HG03520 (cell line): ENCODE data around the gene ABCA7.

Experiments used
- ATAC-seq: cut with Tn5 transposase; IDR thresholded peaks from one replicate; pipeline ENCODE4 v1.9.1; 2021; ENCODE audit warnings: mild to moderate bottlenecking, moderate library complexity; ENCODE audit not compliant: unreplicated experiment

Gene ABCA7

DNA sequence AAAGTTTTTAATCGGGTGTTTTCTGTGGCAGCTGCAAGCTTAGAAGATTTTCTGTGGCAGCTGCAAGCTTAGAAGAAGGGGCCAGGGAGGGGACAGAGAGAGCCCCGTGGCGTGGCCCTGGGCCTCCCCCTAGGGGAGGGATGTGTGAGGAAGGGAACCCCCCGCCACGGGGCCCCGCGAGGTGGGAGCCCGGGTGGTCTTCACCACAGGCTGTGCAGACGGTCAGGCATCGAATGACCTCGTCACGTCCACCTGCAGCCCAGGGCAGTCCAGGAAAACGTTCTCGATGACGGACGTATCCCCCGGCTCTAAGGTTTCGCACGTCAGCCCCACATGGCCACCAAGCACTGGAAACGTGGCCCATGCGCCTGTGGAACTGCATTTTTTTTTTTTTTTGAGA lies 46.7 kb downstream of the ABCA7 start:
- no peak for ATAC-seq

DNA sequence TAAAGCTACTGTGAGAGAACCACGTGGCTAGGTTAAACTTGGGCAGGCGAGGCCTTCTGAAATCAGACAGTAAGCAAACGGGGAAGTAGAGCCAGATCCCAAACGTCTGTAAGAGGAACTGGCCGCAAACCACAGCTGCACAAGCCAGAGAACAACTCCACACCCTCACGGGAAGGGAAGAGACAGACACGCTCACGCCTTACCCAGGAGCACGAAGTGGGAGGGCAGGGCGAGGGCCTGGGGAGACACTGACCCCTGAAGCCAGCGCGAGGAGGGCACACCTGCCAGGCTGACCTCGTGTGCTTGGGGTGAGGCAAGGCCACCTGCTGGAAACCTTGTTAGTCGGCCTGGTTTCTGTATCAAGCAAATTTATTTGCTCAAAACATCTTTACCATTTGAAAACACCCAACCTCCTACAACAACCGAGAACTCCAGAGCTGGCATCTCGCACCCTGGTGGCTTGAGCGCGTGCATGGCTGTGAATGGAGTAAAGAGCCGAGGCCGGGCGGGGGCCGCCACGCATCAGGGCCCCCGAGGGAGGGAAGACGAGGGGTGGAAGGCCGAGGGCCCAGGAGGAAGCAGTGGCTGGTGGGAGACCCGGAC lies 48.0 kb downstream of the ABCA7 start:
- no peak for ATAC-seq

- ATAC-seq: no peak
Observed at GRCh38 chr19:1088416-1089010, 48.6 kb downstream of the ABCA7 start.

DNA sequence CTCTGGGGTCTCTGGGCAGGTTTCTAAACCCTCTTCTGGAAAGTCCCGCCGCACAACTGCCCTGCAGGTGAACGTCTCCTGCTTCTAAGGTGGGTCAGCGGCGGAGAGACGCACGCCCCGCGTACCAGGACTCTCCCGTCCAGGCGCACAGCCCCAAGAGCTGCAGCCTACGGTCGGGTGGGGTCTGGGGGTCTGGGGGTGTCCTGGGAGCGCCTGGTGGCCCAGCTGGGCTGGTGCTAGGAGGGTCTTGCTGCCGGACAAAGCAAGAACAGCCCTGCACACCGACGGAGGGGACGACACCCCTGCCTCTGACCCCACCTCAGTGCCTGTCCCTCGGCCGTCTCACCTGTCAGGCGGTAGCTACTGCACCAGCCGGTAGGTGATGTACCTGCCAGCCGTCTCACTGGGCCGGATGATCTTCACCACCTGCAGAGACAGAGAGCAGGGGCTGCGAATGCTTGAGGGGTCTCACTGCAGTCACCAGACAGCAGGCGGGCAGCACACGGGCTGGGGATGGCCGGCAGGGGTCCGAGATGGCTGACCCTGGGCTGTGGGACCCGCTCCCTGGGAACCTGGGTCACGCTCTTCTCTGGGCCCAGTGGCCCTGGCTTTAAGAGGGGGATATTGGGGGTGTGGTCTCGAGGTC lies 49.3 kb downstream of the ABCA7 start:
- ATAC-seq: no peak

DNA sequence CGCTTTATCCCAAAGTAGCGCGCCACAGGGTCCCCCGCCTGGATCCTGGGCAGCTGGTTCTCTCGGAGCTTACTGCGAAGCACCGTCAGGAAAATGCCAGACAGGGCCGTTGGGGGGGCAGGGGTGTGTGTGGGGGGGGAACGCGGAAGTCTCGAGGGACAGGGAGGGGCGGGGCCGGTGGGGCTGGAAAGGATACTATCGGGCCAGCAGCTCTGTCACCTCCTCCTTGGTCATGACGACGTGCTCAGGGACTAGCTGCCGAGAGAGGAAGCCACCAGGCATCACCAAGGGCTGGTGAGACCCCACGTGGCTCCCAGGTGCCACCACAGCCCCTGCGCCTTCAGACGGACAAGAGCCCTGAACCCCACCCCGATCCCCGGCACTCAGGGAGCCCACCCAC lies 50.0 kb downstream of the ABCA7 start:
- no peak for ATAC-seq

DNA sequence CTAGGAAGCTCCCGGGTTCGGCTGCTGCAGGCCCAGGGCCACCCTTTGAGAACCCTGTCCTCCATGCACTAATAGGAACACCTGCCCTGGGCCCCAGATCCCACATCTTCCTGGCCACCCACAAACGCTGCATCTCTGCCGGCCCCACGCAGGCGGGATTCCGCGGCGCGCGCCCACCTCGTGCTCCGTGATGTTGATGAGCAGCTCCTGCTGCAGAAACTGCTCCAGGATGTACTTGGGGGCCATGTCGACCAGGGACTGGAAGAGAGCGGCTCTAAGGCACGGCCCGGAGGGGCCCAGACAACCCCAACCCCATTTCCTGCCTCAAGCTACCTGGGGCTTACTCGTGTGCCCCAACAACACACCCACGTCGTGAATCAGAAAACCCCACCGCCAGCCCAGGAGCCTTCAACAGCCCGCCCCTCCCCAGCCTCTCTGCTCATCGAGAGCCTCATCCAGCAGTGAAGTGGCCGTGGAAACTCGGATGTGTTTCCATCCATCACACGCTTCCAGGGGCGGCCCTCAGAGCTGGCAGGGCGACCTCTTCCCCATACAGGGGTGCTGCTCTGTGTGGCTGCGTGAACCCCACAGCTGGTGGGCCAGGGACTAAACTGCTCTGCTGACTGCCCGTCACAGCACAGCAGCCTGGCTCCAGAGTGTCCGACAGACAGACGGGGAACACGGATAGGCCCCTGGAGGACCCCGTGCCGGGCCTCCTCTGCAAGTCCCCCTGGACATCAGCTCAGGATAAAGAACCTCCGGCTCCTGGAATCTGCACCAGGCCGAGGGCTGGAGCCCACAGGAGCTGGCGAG lies 51.0 kb downstream of the ABCA7 start:
- no peak for ATAC-seq

DNA sequence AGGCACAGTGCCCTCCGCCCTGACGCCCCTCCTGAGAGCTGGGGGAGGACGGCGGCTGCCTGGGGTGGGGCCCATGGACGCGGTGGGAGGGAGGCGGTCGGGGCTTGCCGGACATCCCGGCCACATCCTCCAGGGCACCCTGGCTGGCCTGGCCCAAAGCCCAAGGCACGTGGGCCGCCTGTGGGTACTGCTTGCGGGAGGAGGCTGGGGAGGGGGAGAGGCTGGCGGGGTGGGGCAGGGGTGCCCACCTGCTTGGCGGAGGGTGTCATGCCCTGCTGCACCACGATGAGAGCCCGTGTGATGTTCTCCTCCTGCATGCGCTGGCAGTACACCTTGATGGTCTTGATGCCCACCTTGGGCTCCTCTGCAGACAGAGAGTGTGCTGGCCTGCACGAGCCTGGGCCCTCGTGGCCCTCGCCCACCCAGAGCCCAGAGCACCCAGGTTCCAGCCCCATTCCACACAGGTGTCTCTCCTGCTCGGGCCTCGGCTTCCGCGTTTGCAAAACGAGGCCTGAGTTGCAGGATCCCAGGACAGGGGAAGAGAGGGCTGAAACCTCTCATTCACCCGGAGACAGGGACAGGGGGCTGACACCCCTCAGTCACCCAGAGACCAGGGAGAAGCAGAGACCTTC lies 51.8 kb downstream of the ABCA7 start:
- ATAC-seq: no peak

DNA sequence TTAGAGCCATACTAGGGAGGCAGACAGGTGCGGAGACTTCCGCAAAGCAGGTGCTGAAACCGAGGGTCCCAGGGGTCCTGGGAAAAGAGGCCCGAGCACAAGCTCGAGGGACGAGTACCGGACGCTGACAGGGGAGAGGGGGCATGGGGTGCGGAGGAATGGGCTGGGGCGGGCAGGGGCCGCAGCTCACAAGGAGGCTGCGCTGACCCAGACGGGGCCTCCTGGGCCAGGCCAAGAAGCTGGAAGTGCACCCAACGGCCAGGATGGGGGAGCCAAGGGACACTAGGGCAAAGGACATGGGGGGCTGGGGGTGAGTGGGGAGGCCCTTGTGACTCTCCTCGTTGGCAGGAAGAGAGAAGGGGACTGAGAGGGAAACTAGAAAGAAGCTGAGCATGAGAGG lies 53.4 kb downstream of the ABCA7 start:
- no peak for ATAC-seq

DNA sequence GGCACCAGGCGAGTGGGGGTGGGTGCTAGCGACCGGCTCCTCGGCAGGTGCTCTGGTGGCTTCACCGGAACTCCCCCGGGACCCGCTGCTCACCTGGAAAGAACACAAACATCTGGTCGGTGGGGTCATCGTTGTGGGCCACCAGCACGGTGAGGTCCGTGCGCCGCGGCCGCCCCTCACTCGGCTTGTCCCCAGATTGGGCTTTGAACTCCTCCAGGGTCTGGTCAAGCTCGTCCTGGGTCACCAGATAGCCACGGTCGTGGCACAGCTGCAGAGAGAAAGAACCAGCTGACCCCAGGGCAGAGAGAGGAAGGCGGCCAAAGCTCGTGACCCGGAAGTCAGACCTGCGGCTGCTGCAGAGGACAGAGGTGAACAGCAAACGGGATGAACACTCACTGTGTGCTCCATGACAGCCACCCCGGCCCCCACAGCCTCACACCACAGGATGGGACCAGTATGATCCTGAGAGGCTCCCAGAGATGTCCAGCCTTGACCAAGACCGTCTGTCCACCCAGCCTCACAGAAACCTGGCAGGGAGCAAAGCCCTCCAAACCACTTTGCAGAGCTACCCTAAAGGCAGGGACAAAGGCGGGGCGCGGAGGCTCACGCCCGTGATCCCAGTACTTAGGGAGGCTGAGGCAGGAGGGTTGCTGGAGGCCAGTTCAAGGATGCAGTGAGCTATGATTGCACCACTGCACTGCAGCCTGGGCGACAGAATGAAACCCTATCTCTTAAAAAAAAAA lies 54.1 kb downstream of the ABCA7 start:
- ATAC-seq: no peak

- ATAC-seq: no peak
Observed at GRCh38 chr19:1094655-1094977, 54.7 kb downstream of the ABCA7 start.

- peak; percentile 85 for ATAC-seq
Observed at GRCh38 chr19:1094978-1095701, 55.2 kb downstream of the ABCA7 start, which contains the start of gene POLR2E. Gene POLR2E, minus strand, starts transcription at chr19:1095375. Its CDS starts 60 bp downstream, at chr19:1095315.

DNA sequence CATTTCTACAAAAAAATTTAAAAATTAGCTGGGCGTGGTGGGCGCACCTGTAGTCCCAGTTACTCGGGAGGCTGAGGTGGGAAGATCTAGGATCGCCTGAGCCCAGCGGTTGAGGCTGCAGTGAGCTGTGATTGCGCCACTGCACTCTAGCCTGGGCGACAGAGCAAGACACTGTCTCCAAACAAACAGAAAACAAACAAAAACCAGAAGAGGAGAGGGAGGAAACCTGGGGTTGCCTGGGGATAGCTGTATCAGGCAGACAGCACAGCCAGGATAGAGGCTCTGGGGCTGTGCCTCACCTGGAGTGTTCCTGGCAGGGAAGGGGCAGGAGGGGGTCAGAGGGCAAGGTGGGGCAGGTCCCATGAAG lies 57.9 kb downstream of the ABCA7 start:
- ATAC-seq: no peak

GRCh38 chr19:1098177-1099051 lies 58.5 kb downstream of the ABCA7 start:
- ATAC-seq: no peak

DNA sequence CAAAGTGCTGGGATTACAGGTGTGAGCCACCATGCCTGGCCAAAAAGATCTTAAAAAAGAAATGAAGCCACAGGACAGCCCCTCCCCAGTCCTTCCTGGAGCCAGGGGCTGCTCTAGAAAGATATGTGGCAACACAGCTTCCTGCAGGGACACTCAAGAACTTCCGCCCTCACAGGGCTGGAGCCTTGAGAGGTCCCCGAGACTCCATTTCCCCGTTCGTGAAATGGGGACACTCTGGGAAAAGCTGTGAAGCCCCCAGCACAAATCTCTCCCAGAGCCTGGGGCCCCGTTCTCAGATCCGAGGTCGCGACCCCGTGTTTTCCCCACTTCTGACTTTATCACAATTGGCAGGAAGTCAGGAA lies 61.4 kb downstream of the ABCA7 start:
- no peak for ATAC-seq

DNA sequence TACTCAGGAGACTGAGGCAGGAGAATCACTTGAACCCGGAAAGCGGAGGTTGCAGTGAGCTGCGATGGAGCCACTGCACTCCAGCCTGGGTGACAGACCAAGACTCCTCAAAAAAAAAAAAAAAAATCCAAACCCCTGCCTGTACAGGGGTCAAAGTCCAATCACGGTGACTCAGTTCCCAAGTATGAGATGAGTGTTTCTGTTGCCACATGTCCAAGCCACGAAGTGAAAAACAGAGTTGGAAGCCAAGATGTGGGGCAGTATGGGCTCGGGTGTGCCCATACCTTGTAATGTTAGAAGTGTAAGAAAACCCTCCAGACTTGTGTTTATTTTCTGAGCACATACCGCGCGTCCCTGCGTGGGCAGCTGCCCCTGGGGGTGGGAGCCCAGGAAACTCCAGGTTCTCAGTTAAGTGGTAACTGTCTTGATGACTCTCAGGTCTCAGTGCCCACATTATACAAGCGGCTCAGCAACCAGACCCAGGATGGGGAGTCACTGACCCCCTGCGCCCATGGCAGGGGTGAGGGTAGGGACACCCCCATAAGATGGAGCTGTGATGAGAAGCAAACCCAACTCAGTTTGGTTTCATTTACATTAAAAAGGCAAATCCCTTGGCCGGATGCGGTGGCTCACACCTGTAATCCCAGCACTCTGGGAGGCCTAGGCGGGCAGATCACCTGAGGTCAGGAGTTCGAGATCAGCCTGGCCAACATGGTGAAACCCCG lies 62.7 kb downstream of the ABCA7 start:
- no peak for ATAC-seq

DNA sequence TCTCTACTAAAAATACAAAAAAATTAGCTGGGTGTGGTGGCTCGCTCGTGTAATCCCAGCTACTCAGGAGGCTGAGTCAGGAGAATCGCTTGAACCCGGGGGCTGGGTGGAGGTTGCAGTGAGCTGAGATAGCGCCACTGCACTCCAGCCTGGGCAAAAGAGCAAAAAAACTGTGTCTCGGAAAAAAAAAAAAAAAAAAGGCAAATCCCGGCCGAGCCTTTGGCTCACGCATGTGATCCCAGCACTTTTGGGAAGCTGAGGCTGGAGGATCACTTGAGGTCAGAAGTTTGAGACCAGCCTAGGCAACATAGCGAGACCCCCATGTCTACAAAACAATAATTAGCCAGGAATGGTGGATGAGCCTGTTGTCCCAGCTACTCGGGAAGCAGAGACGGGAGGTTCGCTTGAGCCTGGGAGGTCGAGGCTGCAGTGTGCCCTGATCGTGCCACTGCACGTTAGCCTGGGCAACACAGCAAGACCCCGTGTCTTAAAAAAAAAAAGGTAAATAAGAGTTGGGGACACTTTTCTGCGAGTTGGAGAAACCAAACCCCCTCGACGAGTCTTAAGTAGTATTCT lies 63.3 kb downstream of the ABCA7 start:
- no peak for ATAC-seq

DNA sequence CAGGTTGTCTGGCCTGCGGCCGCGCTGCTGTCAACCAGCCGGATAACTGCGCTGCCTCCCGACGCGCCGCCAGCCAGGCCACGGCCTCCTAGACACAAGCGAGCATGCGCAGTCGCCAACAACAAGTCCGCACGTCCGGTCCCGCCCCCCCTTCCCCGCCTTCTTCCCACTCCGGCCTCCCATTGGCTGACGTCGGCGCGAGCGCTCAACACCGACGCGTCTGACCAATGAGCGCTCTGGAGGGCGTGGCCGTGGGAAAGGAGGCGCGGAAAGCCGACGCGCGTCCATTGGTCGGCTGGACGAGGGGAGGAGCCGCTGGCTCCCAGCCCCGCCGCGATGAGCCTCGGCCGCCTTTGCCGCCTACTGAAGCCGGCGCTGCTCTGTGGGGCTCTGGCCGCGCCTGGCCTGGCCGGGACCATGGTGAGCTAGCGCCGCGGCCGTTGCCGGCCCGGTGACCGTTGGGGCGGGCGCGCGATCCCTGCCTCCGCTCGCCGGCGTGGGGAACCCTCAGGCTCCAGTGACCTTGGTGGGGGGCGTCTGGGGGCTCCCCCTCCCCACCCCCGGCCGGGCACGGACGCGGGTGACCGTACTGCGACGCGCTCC lies 63.9 kb downstream of the ABCA7 start, which contains the start of gene GPX4:
Gene GPX4, plus strand, starts transcription at position 287 of the 603 bp plus-strand sequence. Its CDS starts 50 bp downstream, at position 337.
- ATAC-seq: peak; percentile 70
